Embryonic facial prominence (tissue), 1 donor: Measurements from ENCODE around the gene RNF7.
"Not testable (repeated sequence)": the region's sequence is repeated elsewhere in the genome, so short reads cannot be mapped to it uniquely, and the experiment has no call there.

Experiments used
- DNase-seq: peaks from one replicate; pipeline ENCODE4 v3.0.0-alpha.2; 2016; ENCODE audit errors: extremely low spot score

RNF7 gene

DNA sequence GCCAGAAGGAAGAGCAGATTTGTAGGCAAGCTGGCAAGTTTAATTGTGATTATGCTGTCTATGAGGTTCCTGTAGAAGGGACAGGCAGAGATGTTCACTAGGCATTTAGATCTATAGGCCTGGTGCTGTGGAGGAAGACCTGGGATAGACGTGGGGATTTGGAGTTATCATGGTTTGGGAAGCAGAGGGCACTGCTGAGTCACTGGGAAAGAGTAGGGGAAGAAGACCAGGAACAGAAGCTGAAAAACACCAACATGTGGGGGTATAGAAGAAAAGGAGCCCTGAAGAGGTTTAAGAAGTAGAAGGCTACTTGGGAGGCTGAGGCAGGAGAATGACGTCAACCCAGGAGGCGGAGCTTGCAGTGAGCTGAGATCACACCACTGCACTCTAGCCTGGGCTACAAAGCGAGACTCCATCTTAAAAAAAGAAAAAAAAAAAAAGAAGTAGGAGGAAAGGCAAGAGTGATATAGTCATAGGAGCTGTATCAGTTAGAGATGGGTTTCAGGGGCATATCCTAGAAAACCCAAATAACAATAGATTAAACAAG is 44.4 kb downstream of the RNF7 start:
- no peak for DNase-seq

DNA sequence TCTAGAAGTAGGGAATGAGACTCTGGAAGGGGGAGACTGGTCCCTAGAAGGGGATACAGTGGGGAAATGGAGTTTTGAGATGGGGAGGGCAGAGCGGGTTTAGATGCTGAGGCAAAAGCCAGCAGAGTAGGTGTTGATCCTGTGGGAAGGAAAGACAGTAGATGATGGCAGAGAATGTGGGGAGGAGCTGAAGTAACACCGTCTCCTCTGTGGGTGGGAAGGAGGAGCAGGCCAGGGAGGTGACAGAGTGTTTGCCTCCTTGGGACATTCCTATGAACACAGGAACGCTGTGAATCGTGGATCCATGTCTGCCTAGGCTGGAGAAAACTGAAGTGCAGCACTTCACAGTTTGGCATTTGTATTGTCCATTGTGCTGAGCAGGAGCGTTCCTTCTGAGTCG is 45.5 kb downstream of the RNF7 start:
- DNase-seq = no peak

DNA sequence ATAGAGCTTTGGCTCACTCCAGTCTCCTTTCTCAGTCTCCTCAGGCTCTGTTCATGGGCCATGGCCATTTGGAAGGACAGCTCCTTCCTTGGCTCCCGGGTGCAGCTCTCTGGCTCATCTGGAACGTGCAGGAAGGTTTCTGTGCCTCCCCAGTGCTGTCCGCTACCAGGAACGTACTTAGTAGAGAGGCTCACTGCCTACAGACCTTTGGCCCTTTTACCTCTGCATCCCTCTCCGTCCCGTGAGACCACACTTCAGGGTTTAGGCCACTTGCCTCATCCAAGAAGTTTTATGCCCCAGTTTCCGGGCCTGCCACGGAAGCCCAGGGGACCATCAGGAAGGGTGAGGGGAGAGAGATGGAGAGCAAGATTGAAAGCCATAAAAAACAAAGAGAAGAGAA is 46.0 kb downstream of the RNF7 start:
- DNase-seq = no peak

DNA sequence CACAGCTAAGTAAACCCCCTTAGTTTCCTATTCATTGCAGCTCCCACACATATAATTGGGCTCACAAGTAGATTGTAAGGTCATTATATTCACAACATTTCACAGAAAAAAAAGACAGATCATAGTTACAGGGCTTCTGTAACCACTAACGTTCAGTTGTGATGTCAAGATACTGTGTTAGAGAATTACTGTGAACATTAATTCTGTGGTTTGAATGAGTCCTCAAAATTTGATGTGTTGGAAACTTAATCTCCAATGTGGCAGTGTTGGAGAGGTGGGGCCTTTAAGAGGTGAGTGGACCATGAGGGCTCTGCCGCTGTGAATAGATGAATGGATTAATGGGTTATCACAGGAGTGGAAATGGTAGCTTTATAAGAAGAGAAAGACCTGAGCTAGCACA is 46.4 kb downstream of the RNF7 start:
- DNase-seq = no peak

DNA sequence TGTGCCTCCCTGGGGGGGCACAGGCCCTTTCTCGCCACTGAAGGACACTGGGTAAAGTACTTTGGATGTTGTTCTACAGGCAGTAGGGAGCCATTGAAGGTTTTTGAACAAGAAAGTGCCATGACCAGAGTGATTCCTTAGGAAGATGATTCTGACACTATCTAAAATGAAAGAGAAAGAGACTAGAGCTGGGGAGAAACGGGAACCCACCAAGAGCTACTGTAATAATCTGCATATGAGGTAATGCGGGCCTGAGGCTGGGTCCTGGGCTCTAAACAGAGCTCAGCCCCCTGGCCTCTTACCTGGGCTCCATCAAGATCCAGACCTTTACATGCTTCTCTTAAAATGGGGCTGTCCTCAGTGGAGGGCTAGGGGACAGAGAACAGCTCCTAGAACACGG is 50.1 kb downstream of the RNF7 start:
- no peak for DNase-seq

DNA sequence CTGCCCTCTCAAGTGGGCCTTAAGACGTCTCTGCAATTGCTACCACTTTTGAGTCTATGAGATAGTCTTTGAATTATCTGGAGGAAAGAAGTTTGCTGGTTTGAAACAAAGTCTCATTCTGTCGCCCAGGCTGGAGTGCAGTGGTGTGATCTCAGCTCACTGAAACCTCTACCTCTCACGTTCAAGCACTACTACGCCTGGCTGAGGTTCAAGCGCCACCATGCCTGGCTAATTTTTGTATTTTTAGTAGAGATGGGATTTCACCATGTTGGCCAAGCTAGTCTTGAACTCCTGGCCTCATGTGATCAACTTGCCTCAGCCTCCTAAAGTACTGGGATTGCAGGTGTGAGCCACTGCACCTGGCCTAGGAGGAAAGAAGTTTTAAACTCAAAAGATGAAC is 50.7 kb downstream of the RNF7 start:
- DNase-seq = not testable (repeated sequence)

DNA sequence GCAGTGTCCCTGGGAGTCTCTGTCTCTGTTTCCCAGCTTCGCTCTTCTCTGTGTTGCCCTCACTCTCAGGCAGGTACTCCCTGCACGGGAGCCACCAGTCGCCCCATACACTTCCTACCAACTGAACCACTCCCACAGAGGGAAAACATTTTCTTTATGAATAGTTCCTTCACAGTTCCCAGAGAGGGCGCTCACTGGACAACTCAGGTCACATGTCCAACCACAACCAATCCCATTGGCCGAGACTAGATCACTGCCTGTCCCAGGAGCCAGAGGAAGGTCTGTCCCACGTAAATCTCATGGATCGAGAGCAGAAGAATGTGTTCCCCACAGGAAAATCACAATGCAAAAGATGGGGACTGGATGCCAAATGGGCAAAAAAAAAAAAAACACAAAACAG is 51.2 kb downstream of the RNF7 start:
- no peak for DNase-seq

GRCh38 chr3:141790171-141790570 is 52.1 kb downstream of the RNF7 start:
- no peak for DNase-seq

- no peak for DNase-seq
Observed at GRCh38 chr3:141792495-141792894, 54.4 kb downstream of the RNF7 start.

DNA sequence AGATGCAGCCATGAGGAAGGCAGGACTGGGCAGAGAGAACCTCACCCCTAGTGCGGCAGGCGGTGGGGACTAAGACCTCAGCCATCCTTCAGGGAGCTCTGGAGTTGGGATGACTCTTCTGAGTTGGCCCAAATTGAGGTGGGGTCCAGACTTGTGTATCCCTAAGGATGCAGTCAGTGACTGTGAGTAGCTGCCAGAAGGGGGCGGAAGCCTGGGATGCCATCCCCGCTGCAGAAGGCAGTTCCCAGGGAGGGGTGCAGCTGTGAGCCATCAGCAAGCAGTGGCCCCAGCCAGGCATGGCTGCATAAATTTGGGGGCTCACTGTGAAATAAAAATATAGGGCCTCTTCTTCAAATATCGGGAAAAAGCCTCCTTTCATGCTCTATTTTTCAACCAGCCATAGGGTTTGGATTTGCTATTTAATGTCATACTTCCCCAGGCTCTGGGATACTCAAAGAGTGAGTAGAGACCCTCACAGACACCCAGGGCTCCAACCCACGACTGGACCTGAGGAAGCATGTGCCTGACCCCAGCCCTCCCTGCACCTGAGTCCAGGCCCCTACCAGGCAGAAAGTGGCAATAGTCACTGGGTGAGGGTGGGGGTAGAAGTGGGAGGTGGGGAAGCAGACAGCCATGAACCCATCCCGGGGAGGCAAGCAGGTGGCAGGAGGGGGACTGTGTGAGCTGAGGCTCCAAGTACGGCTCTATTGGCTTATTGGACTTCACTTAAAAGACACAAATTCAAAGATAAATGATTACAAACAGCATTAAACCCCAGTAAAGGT is 55.6 kb downstream of the RNF7 start:
- DNase-seq = no peak

- no peak for DNase-seq
Observed at GRCh38 chr3:141795276-141795675, 57.2 kb downstream of the RNF7 start.

DNA sequence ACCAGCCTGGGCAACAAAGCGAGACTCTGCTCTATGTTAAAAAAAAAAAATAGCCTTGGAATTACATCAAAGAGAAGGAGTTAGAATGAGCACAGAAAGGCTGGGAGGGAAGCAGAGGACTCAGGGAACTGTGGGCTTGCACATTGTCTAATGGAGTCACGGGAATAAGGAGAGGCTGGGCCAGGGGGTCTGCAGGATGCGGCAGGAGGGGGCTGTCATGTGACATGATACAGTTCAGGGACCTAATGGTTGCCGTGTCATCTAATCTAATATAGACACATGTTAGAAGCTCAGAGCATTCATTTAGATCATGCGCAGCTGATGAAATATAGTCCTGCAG is 57.6 kb downstream of the RNF7 start:
- no peak for DNase-seq

- DNase-seq = no peak
Observed at GRCh38 chr3:141796081-141796888, 58.2 kb downstream of the RNF7 start.
